ENCODE measurements around the gene MAPT. TPM values are rescaled to one million over a fixed set of nuclear protein-coding genes. Genes with fewer than 3 reads are reported as not detected.

The MAPT gene
- total RNA-seq, 1 experiment from 2014 or later = 8.3 TPM

- Histone ChIP-seq H3K27me3 (replicated peaks; ENCODE audit: insufficient read depth, low read depth, low read length, poor library complexity) (no peaks in the 10 kb centered on the region), H3K27ac (ENCODE audit: low read depth, low read length, poor library complexity, severe bottlenecking) (no peak overlapping the region), H3K9me3 (ENCODE audit: low read depth, low read length, poor library complexity, severe bottlenecking) (no peaks in the 10 kb centered on the region), H3K4me1 (ENCODE audit: insufficient read depth, low read length, poor library complexity, severe bottlenecking) (no peaks in the 10 kb centered on the region), H3K36me3 (ENCODE audit: insufficient read depth, low read length, poor library complexity, severe bottlenecking) (peaks cover 40% of the 10 kb centered on the region), H3K4me3 (ENCODE audit: low read depth, low read length, poor library complexity, severe bottlenecking) (no peak overlapping the region)
- no TSS peak for BruUV-seq (replicated peaks)
- intact Hi-C loops (cut with micrococcal nuclease; ENCODE audit: unreplicated experiment) = no loop called here
- TF ChIP-seq CTCF (conservative IDR thresholded peaks at IDR 0.05; ENCODE audit: low read depth, low read length) (no peak), EZH2 (IDR thresholded peaks at IDR 0.05; ENCODE audit: borderline replicate concordance, low read depth, low read length, poor library complexity, severe bottlenecking) (no peak)
- DNase-seq (ENCODE audit: low spot score) = no peak
- CTCF ChIA-PET = no interaction called here
- POLR2A ChIA-PET (ENCODE audit: low non-redundant PET) = interaction anchor here (0.5 kb wide), 1 partner anchor 160 kb away, joined by 5 read pairs; the partner anchor contains the start of gene KANSL1
Observed at GRCh38 chr17:46032909-46033308, 138.6 kb downstream of the MAPT start.

GRCh38 chr17:46033392-46033791, 139.0 kb downstream of the MAPT start:
- intact Hi-C loops (cut with micrococcal nuclease; ENCODE audit: unreplicated experiment) = no loop called here
- ChIA-PET CTCF (no interaction called here), POLR2A (ENCODE audit: low non-redundant PET) (interaction anchor here (0.5 kb wide), 1 partner anchor 160 kb away, joined by 5 read pairs; the partner anchor contains the start of gene KANSL1)
- no TSS peak for BruUV-seq (replicated peaks)
- H3K4me1 ChIP-seq (ENCODE audit: insufficient read depth, low read length, poor library complexity, severe bottlenecking) = no peaks in the 10 kb centered on the region
- TF ChIP-seq EZH2 (IDR thresholded peaks at IDR 0.05; ENCODE audit: borderline replicate concordance, low read depth, low read length, poor library complexity, severe bottlenecking) = no peak
- TF ChIP-seq CTCF (conservative IDR thresholded peaks at IDR 0.05; ENCODE audit: low read depth, low read length) = no peak
- no peaks in the 10 kb centered on the region for H3K27me3 ChIP-seq (replicated peaks; ENCODE audit: insufficient read depth, low read depth, low read length, poor library complexity)
- H3K9me3 ChIP-seq (ENCODE audit: low read depth, low read length, poor library complexity, severe bottlenecking) = no peaks in the 10 kb centered on the region
- H3K27ac ChIP-seq (ENCODE audit: low read depth, low read length, poor library complexity, severe bottlenecking) = no peak overlapping the region
- H3K36me3 ChIP-seq (ENCODE audit: insufficient read depth, low read length, poor library complexity, severe bottlenecking) = peaks cover 45% of the 10 kb centered on the region
- H3K4me3 ChIP-seq (ENCODE audit: low read depth, low read length, poor library complexity, severe bottlenecking) = no peak overlapping the region
- DNase-seq (ENCODE audit: low spot score) = no peak

- BruUV-seq (replicated peaks) = no TSS peak
- H3K9me3 ChIP-seq (ENCODE audit: low read depth, low read length, poor library complexity, severe bottlenecking) = no peaks in the 10 kb centered on the region
- H3K27me3 ChIP-seq (replicated peaks; ENCODE audit: insufficient read depth, low read depth, low read length, poor library complexity) = no peaks in the 10 kb centered on the region
- CTCF ChIA-PET = no interaction called here
- H3K4me3 ChIP-seq (ENCODE audit: low read depth, low read length, poor library complexity, severe bottlenecking) = no peak overlapping the region
- H3K4me1 ChIP-seq (ENCODE audit: insufficient read depth, low read length, poor library complexity, severe bottlenecking) = no peaks in the 10 kb centered on the region
- POLR2A ChIA-PET (ENCODE audit: low non-redundant PET) = interaction anchor here (0.6 kb wide), 1 partner anchor 178 kb away, joined by 3 read pairs; no protein-coding TSS in a partner anchor
- intact Hi-C loops (cut with micrococcal nuclease; ENCODE audit: unreplicated experiment) = no loop called here
- DNase-seq (ENCODE audit: low spot score) = no peak
- no peak overlapping the region for H3K27ac ChIP-seq (ENCODE audit: low read depth, low read length, poor library complexity, severe bottlenecking)
- H3K36me3 ChIP-seq (ENCODE audit: insufficient read depth, low read length, poor library complexity, severe bottlenecking) = peaks cover 59% of the 10 kb centered on the region
- no peak for TF ChIP-seq CTCF (conservative IDR thresholded peaks at IDR 0.05; ENCODE audit: low read depth, low read length)
- no peak for TF ChIP-seq EZH2 (IDR thresholded peaks at IDR 0.05; ENCODE audit: borderline replicate concordance, low read depth, low read length, poor library complexity, severe bottlenecking)
Observed at GRCh38 chr17:46035112-46035818, 140.9 kb downstream of the MAPT start.

Data from A673 (cell line).